ENCODE results near the gene FCHSD2.

GRCh38 chr11:73114835-73115220 is 27.3 kb downstream of the FCHSD2 start:
- TF ChIP-seq EZH2phosphoT487 (IDR thresholded peaks at IDR 0.05; ENCODE audit: insufficient read depth, low read depth) (no peak), EZH2 (IDR thresholded peaks at IDR 0.05; ENCODE audit: insufficient read depth, poor library complexity, severe bottlenecking) (no peak)

Data from GM23248 (cell line).